HuH-7 (cell line): ENCODE measurements around the gene MACROD1.

Experiments used
- DNase-seq: peaks from one replicate; pipeline ENCODE4 v3.0.0; 2011; ENCODE audit warnings: low spot score

The MACROD1 gene

DNA sequence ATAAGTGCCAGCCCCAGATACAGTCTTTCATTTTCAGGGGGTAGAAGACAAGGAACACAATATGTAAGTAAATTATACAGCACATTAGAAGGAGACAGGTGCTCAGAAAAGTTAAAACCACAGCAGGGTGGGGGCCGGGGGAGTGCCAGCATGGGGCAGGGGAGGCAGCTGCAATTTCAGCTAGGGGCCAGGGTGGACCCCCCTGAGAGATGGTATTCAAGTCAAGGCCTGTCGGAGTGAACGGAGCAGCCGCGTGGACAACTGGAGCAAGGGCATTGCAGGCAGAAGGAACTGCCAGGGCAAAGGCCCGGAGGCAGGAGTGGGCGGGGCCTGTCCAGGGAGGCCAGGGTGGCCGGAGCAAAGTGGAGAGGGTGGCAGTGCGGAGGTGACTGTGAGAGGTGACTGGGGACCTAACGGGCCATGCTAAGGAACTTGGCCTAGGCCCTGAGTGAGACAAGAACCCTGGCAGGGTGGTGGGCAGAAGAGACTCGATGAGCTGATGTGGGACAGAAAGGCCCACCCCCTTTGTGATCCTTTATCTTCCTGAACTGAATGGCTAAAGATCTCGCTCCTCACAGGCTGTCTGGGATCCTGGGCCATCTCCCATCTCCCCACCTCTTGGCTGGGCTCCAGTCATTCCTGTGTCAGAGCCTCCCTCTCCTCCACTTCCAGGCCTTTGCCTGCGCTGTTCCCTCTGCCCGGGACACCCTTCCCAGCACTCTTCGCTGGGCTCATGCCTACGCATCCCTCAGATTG, 152.6 kb downstream of the MACROD1 start:
- DNase-seq, result no peak

GRCh38 chr11:64011371-64011770, 154.5 kb downstream of the MACROD1 start:
- no peak for DNase-seq

DNA sequence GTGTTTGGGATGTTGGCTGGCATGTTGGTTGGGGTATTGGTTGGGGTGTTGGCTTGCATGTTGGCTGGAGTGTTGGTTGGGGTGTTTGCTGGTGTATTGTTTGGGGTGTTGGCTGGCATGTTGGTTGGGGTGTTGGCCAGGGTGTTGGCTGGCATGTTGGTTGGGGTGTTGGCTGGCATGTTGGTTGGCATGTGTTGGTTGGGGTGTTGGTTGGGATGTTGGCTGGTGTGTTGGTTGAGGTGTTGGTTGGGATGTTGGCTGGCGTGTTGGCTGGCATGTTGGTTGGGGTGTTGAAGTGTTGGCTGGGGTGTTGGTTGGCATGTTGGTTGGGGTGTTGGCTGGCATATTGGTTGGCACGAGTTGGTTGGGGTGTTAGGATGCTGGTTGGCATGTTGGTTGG, 155.1 kb downstream of the MACROD1 start:
- no peak for DNase-seq

DNA sequence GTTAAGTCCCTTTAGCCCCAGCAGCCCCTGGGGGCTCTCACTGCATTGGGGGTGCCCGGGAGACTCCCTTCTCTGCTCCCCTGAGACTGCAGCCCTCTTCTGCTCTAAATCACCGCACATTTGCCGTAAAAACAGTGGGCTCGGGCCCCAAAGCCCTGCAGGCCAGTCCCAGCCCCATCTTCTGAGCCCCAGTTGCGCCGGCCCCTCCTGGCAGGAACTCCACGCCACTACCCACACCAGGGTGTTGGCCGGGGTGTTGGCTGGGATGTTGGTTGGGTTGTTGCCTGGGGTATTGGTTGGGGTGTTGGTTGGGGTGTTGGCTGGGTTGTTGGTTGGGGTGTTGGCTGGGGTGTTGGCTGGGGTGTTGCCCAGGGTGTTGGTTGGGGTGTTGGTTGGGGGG, 156.2 kb downstream of the MACROD1 start:
- no peak for DNase-seq

- peak; percentile 43 for DNase-seq
Measured at GRCh38 chr11:64008914-64009633, 156.8 kb downstream of the MACROD1 start.

DNA sequence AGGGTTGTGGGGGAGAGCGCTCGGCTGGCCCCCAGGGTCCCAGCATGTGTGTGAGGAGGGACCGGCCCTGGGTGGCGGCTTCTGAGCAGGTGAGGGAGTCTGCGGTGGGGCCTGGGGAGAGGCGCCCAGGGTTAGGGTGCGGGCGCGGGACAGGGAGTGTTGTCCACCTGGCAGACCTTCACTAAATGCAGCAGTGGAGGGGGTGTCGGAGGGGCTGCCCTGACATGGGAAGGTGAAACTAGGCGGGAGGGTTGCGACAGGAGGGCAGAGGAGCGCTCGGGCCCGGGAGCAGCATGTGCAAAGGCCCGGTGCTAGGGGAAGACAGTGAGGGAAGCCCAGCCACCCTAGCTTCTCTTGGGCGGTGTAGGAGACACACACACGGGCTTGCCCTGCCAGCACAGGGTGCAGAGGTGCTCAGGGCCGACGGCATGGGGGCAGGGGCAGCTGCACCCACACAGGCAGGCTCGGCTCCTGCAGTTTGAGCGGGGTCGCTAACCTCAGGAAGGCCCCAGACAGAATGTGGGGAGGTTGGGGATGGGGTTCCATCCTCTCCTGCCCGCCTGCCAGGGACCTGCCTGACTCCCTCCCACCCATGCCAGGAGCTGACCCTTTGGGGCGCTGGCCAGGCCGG, 157.5 kb downstream of the MACROD1 start:
- no peak for DNase-seq

DNA sequence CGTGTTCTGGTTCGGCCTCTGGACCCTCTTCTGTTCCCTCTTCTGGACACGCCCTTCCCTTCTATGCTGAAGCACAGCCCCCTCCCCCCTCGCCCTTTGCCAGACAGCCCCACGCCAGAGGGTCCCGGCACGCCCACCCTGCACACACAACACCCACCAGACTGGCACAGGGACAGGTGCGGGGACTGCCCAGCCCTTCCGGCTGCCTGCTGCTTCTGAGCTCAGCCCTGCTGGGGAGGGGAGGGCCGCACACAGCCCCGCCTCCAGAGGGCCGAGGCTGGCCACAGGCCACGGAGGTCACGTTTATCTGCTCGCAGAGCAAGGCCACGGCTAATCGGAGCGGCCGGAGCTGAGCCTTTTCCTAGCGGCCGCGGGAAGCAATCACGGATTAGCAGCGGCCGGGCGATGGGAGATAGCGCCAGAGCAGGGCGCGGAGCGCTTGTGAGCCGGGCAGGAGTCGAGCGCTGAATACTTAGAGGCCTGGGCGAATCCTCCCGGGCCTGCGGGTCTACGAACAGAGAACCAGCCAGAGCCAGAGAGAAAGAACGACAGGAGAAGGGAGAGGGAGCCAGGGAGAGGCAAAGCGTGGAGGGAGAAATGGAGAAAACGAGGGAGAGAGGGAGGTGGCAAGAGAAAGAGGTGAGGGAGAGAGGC, 158.2 kb downstream of the MACROD1 start:
- DNase-seq, result peak; percentile 92

GRCh38 chr11:64007160-64007628, 158.7 kb downstream of the MACROD1 start:
- peak; percentile 48 for DNase-seq

DNA sequence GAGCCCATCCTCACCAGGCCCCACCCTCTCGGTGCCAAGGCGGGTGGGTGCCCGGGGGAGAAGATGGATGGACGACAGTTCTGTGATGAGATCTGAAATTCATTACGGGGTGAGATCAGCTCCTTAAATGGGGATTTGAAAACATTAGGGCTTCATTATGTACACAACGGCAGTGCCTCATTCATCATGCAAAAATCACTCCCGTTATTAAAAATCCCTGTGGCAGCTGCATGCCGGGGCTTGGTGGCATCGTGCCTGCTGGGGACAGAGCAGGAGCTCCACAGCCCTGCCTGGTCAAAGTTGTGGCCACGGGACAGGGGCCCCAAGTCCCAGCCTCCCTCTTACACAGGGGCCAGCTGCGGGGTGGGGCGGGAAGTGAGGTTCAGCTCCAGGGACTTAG, 159.5 kb downstream of the MACROD1 start:
- DNase-seq, result no peak

DNA sequence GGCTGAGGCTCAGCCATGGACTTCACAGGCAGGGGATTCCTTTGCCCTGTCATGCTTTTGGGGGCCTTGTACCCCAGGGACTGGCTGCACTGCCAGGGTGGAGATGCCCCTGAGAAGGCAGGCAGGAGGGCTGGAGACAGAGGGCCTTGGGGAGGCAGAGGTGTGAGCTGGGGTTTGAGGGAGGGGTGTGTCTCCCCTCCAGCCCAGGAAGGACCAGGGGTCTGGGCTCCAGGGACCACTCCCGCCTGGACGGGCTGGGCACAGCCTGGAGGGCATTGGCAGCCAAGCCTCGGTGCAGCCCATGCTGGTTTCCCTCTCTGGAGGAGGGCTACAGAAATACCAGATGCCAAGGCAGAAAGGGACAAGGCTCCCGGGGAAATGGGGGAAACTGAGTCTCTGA, 160.2 kb downstream of the MACROD1 start:
- no peak for DNase-seq

DNA sequence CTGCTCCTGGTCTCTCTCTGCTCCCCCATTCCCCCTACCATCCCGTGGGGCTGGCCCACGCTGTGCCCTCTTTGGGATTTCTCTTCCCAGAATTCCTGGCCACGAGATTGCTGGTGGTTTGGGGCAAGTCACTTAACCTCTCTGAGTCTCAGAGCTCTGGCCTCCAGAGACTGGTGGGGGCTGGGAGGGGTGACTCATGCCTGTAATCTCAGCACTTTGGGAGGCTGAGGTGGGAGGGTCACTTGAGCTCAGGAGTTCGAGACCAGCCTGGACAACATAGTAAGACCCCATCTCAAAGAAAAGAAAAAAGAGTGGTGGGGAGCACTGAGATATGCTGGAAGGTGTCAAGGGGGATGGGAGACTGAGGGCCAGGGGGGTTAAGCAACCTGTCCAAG, 161.3 kb downstream of the MACROD1 start:
- no peak for DNase-seq

GRCh38 chr11:64003807-64004589, 161.9 kb downstream of the MACROD1 start:
- DNase-seq, result no peak

DNA sequence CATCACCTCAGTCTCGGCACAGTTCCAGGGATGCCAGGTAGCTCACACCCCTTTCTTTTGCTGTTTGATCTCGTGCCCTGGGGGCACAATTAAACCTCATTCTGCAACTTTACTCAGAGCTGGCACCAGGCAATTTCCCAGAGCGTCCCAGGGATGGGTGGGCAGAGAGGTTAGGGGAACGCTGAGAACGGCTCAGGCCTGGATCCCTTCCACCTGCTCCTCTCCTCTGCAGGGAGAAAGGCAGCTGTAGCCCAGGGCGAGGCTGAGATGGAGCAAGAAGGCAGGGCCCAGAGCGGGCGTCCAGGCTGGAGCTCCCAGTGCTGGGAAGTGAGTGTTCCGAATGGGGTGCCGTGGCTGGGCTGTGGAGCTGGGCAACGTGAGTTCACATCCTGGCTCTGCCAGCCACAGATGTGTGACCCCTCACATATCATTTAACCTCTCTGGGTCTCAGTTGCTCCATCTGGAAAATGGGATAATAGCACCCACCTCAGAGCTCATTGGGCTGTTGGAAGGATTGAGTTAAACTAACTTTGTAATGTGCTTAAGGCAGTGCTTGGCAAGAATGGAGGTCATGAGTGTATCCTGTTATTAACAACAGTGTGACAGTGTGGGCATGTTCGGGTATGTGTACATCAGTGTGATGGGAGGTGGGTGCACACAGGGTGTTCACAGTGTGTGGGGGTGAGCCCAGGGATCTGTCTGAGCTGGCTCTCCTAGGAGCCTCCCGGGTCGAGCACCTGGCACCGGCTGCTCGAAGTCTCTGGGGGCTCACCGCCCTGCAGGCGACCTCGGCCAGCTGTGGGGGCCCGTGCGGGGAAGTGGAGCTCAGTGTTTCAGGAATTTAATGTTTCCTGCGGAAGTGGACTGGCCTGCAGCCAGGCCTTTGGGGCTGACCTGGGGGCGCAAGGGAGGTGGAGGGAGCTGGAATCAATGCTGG, 164.2 kb downstream of the MACROD1 start:
- no peak for DNase-seq

GRCh38 chr11:64000740-64001483, 165.0 kb downstream of the MACROD1 start:
- no peak for DNase-seq

DNA sequence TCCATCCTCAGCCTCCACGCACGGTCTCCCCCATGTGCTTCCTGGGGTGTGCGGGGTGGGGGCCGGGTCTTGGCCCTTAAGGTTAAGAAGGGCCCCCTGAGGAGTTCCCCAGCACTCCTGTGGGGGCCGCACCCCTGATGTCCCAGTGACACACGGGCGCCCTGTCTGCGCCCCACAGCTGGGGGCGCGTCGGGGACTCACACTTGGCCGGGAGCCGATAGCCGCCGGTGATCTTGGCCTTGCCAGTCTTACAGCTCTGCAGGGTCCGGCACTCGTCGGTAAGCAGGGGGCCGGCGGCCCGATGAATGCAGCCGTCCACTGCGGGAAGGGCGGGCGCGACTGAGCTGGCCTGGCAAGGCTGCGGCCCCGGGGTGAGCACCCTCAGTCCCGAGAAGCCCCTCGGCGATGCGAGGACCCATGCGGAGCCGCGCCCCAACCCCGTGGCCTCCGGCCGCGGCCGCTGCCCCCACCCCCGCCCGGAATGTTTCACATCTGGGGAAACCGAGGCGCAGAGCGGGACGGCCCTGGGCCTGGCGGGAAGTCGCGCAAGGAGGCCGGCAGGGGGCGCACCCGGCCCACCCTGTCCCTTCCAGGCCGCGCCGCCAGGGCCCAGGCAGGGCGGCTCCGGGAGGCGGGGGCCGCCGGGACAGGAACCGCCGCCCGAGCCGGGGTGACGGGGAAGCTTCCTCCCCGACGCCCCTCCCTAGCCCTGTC, 165.7 kb downstream of the MACROD1 start:
- DNase-seq, result no peak

DNA sequence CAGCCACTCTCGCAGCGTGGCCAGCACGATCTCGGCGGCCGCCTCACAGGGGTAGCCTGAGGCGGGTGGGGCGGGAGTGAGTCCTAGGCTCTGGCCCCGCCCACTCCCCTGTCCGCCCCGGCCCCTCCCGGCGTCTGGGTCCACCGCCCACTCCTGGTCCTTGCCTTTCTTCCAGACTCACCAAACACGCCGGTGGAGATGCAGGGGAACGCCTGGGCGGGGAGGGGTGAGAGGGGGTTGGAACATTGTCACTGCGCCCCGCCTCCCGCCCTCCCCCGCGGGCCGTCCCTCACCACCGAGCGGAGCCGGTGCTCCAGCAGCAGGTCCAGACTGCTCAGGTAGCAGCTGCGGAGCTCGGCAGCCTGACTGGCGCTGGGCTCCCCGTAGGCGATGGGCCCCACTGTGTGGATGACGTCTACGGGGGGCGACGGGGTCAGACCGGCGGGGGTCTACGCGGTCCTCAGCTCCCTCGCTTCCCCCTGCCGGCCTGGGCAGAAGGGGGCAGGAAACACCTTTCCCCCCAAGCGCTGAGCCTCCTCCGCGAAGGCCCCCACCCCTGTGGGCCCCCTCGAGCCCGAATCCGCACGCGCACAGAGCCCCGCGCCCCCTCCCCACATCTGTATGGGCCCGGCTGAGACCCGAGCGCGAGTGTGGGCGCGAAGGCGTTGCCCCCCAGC, 166.4 kb downstream of the MACROD1 start:
- no peak for DNase-seq

DNA sequence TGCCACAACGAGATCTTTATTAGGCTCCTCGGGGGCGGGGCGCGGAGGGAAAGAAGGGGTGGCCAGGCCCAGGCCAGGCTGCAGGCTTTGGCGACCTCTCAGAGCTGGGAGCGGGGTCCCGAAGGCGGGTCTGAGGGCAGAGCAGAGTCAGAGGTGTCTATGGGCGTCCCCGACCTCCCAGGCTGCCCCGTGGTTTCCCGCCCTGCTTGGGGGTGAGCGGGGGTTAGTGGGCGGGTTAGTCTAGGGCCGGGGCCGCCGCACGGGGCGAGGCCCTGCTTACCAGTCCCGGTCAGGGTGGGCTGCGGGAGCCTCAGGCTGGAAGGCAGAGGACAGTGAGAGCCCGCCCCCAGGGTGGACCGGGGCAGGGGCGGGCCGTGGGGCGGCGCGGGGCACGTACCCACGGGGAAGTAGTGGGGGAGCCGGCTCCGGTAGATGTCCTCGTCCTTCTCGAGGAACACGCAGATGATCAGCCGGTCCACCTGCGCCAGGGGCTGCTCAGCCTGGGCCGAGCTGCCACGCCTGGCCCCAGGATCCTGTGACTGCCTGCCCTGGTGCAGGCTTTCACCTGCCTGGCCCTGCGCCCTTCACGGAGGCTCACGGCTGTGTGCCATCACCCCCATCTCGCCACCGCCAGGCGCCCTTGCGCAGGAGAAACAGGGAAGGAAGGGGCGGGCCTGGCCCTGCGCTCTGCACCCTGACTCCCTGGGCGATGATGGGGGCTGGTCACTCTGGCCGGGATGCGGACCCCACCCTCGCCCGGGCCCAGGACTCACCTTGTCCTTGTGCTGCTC, 167.2 kb downstream of the MACROD1 start:
- no peak for DNase-seq

DNA sequence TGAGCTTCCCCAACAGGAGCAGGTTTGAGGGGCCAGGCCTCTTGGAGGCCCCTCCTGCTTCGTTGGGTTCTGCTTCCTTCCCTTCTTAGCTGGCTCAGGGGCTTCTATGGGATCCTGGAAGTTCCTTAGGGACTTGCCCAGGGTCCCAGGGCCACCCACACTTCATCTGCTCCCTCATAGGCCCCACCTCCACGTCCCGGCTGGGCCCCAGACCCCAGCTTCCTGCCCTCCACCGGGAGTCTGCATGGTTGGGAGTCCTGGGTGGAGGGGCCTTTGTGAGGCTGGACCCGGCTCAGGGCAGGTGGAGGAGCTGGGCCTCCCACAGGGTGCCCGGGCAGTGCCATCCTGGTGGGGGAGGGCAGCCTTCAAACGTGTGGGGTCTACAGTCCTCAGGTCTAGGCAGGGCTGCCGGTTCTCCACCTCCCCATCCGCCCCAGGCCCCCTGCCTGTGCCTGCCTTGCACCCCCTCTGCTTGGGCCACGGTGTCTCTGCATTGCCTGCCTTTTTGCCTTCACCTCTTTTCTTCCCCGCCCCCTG, 168.0 kb downstream of the MACROD1 start:
- DNase-seq, result no peak
